Peyer's patch (tissue), 4 donors: Measurements from ENCODE around the gene APH1A. TPM values are rescaled to one million over a fixed set of nuclear protein-coding genes. Genes with fewer than 3 reads are reported as not detected.

ENCODE experiments used
- DNase-seq, 3 donors: peaks; one replicate each; pipeline ENCODE4 v3.0.0-alpha.2; 2017 to 2019
- H3K27ac ChIP-seq, 4 donors: fragments of 200-600 bp; sonication (generic); one replicate each; pipeline ENCODE4 v1.5.1; 2016 to 2019
- H3K27me3 ChIP-seq, 2 donors: fragments of 200-600 bp; sonication (generic); one replicate each; pipeline ENCODE4 v1.5.1; 2019
- H3K36me3 ChIP-seq, 3 donors: fragments of 200-600 bp; sonication (generic); one replicate each; pipeline ENCODE4 v1.5.1; 2016 to 2019
- H3K4me1 ChIP-seq, 4 donors: fragments of 200-600 bp; sonication (generic); one replicate each; pipeline ENCODE4 v1.5.1; 2016 to 2019
- H3K4me3 ChIP-seq, 4 donors: fragments of 200-600 bp; sonication (generic); 1 replicate in 3 of 4; 2 replicates in 1 of 4; pipeline ENCODE4 v1.5.1; 2016 to 2019; ENCODE audit warnings: mild to moderate bottlenecking in 1 of 4
- H3K9me3 ChIP-seq, 4 donors: fragments of 200-600 bp; sonication (generic); one replicate each; pipeline ENCODE4 v1.5.1; 2016 to 2019; ENCODE audit warnings: mild to moderate bottlenecking in 1 of 4
- CTCF ChIP-seq, 6 experiments: fragments of 450-650 bp in 4 of 6; fragments of 200-600 bp in 2 of 6; sonication (generic) in 1 of 6; IDR thresholded peaks; one replicate each; pipeline ENCODE4 v1.5.1; 2017 to 2019; ENCODE audit warnings: antibody characterized with exemption in 6 of 6, mild to moderate bottlenecking in 3 of 6, moderate library complexity in 1 of 6
- POLR2A ChIP-seq, 2 donors: fragments of 450-650 bp; IDR thresholded peaks; one replicate each; pipeline ENCODE4 v1.5.1; 2017; ENCODE audit warnings: antibody characterized with exemption in 2 of 2, mild to moderate bottlenecking in 2 of 2, moderate library complexity in 2 of 2
- total RNA-seq, 4 donors: library from RNA; depleted of rRNA; stranded (reverse); fragments of >200 nt; gene quantifications; one replicate each; pipeline ENCODE4 v1.1.0, GENCODE V29; 2016

APH1A gene
- total RNA-seq, 4 donors from 2014 or later = 78.4 to 106 (median 99.3) TPM

GRCh38 chr1:150263549-150263948 lies 5.3 kb downstream of the APH1A start:
- no peaks in the 10 kb centered on the region for H3K27me3 ChIP-seq
- H3K4me1 ChIP-seq = peaks cover 0 to 21% (median 8%) of the 10 kb centered on the region in 4 donors
- H3K4me3 ChIP-seq = no peak overlapping the region
- TF ChIP-seq CTCF (IDR thresholded peaks at IDR 0.05) (no peak), POLR2A (IDR thresholded peaks at IDR 0.05) (no peak)
- no peak for DNase-seq
- no peaks in the 10 kb centered on the region for H3K9me3 ChIP-seq
- H3K36me3 ChIP-seq = peaks cover 0 to 33% (median 0%) of the 10 kb centered on the region in 3 donors
- H3K27ac ChIP-seq = no peak overlapping the region

- no peak overlapping the region for H3K4me3 ChIP-seq
- H3K27ac ChIP-seq = no peak overlapping the region
- peaks cover 0 to 17% (median 3%) of the 10 kb centered on the region in 4 donors for H3K4me1 ChIP-seq
- no peaks in the 10 kb centered on the region for H3K9me3 ChIP-seq
- peaks cover 0 to 33% (median 0%) of the 10 kb centered on the region in 3 donors for H3K36me3 ChIP-seq
- no peak for TF ChIP-seq POLR2A (IDR thresholded peaks at IDR 0.05)
- TF ChIP-seq CTCF (IDR thresholded peaks at IDR 0.05) = no peak
- DNase-seq = no peak
- H3K27me3 ChIP-seq = no peaks in the 10 kb centered on the region
These were observed 6.2 kb downstream of the APH1A start for GRCh38 chr1:150262388-150263320.

GRCh38 chr1:150261367-150261766 lies 7.4 kb downstream of the APH1A start:
- Histone ChIP-seq H3K4me1 (peaks cover 0 to 8% (median 0%) of the 10 kb centered on the region in 4 donors), H3K36me3 (peaks cover 0 to 22% (median 0%) of the 10 kb centered on the region in 3 donors), H3K9me3 (no peaks in the 10 kb centered on the region), H3K4me3 (no peak overlapping the region), H3K27ac (no peak overlapping the region), H3K27me3 (no peaks in the 10 kb centered on the region)
- TF ChIP-seq POLR2A (IDR thresholded peaks at IDR 0.05) = no peak
- no peak for DNase-seq

GRCh38 chr1:150259758-150260669 lies 8.8 kb downstream of the APH1A start:
- peak in 1 of 3 donors; percentile 59 for DNase-seq
- Histone ChIP-seq H3K4me3 (peak overlapping the region in 1 of 4 donors; percentile 19), H3K27ac (peak overlapping the region in 1 of 4 donors; percentile 54), H3K9me3 (no peaks in the 10 kb centered on the region), H3K27me3 (no peaks in the 10 kb centered on the region), H3K36me3 (peaks cover 0 to 9% (median 0%) of the 10 kb centered on the region in 3 donors), H3K4me1 (peaks cover 0 to 17% (median 2%) of the 10 kb centered on the region in 4 donors)
- TF ChIP-seq POLR2A (IDR thresholded peaks at IDR 0.05) = no peak
- TF ChIP-seq CTCF (IDR thresholded peaks at IDR 0.05) = no peak

- Histone ChIP-seq H3K4me3 (no peak overlapping the region), H3K9me3 (no peaks in the 10 kb centered on the region), H3K27ac (no peak overlapping the region), H3K4me1 (peaks cover 0 to 17% (median 2%) of the 10 kb centered on the region in 4 donors), H3K36me3 (peaks cover 0 to 3% (median 0%) of the 10 kb centered on the region in 3 donors), H3K27me3 (no peaks in the 10 kb centered on the region)
- no peak for DNase-seq
- TF ChIP-seq POLR2A (IDR thresholded peaks at IDR 0.05) (no peak), CTCF (IDR thresholded peaks at IDR 0.05) (no peak)
These were observed 9.6 kb downstream of the APH1A start for GRCh38 chr1:150259217-150259616.
